Measurements from ENCODE around the gene PCID2.
"Not testable (repeated sequence)": the region's sequence is repeated elsewhere in the genome, so short reads cannot be mapped to it uniquely, and the experiment has no call there.

Gene PCID2

DNA sequence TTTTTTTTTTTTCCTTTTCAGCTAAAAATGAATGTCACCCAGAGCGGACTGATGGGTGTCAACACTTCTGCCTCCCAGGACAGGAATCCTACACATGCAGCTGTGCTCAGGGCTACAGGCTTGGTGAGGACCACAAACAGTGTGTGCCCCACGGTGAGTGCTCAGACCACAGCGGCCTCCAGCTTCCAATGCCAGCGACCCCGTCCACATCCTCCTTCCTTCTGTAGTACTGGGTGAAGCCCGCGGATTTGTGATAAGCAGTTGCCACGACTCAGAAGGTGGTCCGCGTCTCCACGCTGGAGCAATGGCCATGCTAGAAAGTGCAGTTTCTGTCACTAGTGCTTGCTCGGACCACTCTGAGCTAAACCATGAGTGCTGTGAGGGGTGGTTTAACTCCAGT, 44.0 kb downstream of the PCID2 start:
- no peak for DNase-seq

DNA sequence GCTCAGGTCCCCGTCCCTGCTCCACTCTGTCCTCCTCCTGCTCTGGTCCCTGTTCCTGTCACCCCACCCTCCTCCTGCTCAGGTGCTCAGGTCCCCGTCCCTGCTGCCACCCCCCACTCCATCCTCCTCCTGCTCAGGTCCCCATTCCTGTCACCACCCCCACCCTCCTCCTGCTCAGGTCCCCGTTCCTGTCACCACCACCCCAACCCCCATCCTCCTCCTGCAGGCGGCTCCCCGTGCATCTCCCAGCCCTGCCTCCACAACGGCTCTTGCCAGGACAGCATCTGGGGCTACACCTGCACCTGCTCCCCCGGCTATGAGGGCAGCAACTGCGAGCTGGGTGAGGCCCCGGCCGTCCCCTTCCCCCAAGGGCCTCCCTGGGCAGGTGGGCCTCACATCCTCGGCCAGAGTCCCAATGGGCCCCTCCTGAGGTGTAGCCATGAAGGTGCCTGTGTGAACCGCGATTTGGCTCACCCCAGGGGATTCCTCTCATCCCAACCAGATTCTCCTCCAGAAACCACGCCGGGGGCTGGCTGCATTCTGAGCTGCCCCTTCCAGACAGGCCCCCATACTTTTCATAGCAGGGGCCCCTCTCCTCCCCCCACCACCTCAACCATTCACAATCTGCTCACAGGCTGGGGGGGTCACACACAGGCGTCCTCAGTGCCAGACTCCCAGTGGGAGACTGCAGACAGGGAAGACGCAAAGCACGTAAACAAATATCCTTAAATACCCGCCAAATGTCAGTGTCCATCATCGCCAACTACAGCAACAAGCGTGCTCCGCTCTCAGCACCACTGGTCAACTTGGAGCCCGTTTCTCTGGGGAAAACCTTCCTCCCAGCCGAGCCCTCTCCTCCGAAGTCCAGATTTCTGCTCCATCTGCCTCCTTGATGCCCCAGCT, 45.4 kb downstream of the PCID2 start:
- DNase-seq: no peak

DNA sequence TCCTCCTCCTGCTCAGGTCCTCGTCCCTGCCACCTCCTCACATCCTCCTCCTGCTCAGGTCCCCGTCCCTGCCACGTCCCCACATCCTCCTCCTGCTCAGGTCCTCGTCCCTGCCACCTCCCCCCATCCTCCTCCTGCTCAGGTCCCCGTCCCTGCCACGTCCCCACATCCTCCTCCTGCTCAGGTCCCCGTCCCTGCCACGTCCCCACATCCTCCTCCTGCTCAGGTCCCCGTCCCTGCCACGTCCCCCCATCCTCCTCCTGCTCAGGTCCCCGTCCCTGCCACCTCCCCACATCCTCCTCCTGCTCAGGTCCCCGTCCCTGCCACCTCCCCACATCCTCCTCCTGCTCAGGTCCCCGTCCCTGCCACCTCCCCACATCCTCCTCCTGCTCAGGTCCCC, 46.5 kb downstream of the PCID2 start:
- not testable (repeated sequence) for DNase-seq

DNA sequence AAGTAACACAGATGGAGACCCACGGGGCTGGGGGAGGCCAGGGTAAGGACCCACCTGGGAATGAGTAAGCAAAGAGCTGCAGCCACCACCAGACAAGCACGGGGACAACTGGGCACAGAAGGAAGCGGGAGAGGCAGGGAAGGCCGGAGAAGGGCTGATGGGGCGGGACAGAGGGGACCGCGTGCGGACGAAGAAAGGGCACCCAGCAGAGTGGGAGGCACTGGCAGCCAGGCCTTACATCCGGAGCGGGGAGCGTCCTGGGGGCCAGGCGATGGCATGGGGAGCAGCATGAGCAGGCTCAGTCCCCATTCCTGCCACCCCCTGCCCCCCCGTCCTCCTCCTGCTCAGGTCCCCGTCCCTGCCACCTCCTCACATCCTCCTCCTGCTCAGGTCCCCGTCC, 47.0 kb downstream of the PCID2 start:
- no peak for DNase-seq

DNA sequence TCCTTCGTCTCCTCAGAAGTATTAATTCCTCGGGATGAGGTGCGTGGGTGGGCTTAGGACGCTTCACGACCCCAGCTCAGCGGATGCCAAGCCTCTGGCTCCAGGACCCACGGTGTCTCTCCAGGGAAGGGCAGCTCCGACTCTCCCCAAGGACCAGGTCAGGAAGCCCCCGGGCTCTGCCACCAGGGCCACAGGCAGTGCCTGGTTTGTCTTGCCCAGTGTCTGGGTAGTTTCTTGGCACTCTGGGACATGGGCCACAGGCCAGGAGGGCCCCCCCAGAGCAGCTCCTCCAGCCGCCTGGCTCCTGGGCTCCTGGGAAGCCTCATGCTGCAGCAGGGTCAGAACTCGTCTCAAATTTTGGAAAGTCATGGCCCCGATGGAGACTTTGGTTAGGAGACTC, 47.5 kb downstream of the PCID2 start:
- no peak for DNase-seq

DNA sequence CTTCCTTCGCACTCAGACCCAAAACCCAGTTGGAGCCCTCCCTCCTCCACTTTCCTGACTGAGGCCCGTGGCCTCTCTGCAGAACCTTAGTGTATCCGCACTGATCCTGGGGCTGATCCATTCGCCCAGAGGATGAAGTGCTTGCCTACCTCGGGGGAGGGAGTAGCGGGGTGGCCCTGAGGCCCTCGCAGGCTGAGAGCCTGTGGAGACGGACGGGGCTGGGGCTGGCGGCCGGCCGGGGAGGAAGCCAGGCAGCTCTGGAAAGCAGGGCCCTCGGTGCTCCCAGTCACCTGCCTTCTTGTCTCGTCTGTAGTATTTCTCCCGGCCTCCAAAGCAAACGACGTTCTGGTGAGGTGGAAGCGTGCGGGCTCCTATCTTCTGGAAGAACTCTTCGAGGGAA, 48.8 kb downstream of the PCID2 start:
- no peak for DNase-seq

DNA sequence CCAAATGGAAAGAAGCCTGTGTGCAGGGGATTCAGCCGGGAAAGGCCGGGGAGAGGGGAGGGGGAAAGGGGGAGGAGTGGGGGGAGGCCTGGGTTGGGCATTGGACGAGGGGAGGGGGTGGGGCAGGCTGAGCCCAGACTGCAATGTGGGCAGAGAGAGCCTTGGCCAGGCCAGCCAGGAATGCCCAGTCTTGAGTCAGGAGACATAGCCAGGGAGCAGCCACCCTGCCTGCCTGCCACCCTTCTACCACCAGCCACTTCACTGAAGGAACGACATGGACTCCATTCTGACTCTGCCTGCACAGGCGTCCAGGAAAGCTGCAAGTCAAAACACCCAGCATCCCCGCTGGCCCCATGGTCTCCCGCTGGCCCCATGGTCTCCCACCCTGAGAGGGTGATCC, 49.5 kb downstream of the PCID2 start:
- no peak for DNase-seq

DNA sequence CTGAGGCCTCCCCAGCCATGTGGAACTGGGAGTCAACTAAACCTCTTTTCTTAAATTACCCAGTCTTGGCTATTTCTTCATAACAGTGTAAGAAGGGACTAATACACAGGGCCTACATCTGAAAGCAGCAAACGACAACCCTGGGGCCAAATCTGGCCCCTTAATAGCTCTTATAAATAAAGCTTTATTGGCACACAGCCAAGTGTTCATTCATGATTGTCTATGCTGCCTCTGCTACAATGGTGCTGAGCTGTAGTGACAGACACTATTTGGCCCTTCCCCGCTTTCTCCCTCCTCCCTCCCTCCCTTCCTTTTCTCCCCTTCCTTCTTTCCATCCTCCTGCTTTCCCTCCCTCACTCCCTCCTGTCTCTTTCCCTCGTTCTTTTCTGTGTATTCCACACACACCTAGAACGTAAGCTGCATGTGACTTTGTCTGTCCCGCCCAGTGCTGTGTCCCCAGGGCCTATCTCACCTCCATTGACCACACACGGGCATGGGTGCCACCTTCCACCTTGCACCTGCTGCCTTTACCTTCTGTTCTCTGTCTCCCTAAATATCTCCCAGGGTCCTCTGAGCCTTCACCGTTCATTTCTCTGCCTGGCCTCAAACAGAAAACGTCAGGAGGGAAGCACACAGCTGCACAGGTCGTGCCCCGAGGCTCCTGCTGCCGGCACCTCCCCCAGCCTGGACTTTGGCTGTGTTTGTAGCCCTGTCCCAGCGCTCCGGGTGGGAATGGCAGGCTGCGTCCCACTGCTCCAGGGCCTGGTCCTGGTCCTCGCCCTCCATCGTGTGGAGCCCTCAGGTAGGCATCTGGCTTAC, 50.3 kb downstream of the PCID2 start, which contains the start of gene PROZ:
Gene PROZ, plus strand, starts transcription at position 720 of the 819 bp plus-strand sequence. Its CDS starts 13 bp downstream, at position 733.
- DNase-seq: no peak

DNA sequence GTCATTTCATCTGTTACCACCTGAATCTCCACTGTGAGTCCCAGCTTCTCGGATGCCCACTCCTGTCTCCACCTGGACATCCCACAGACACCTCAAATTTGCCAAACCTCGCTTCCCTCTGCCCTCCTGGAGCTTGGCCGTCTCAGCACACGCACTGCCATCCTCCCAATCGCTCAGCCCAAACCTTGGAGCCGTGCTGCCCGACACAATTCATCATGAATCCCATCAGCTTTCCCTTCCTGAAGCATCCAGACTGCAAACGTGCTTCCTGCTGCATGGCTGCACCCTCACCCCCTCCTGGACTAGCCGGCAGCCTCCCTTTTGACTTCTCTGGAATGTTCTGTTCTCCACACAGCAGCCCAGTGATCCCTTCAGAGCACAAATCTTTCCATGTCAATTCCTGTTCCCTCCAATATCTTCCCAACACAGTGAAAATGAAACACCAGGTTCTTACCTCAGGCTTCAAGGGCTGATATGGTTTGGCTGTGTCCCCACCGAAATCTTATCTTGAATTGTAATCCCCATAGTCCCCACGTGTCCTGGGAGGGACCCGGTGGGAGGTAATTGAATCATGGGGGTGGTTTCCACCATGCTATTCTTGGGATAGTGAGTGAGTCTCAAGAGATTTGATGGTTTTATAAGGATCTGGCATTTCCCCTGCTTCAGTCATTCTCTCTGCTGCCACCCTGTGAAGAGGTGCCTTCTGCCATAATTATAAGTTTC, 51.1 kb downstream of the PCID2 start:
- DNase-seq: no peak

DNA sequence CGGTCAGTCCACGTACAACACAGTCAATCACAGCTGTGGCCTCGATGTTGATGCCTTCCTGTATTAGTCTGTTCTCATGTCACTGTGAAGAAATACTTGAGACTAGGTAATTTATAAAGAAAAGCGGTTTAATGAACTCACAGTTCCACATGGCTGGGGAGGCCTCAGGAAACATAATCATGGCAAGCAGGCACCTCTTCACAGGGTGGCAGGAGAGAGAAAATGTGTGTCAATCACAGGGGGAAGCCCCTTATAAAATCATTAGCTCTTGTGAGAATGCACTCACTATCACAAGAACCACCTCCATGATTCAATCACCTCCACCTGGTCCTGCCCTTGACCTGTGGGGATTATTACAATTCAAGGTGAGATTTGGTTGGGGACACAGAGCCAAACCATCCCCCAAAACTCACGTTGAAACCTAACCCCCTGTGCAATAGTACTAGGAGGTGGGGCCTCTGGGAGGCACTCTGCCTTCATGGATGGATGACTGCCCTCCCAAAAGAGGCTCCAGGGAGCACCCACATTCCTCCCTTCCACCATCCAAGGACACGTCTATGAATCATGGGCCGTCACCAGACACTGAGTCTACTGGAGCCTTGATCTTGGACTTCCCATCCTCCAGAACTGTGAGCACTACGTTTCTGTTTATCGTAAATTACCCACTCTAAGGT, 52.4 kb downstream of the PCID2 start:
- DNase-seq: no peak

DNA sequence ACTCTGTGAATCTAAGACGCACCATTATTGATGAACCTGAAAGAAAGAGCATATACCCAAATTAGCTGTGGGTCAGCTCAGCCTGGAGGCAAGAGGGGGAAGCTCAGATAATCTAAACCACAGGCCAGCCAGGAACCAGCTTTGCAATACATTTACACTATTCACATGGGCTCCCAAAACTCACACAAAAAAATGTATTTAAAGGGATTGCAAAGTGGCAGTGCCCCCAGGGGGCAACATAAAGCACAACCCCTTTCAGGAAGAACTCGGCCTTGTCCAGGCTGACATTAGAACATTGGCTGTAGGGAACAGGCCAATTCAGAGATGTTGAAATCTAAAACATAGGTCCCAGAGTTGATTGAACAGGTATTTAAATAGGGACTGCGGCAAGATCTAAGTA, 53.3 kb downstream of the PCID2 start:
- DNase-seq: no peak

DNA sequence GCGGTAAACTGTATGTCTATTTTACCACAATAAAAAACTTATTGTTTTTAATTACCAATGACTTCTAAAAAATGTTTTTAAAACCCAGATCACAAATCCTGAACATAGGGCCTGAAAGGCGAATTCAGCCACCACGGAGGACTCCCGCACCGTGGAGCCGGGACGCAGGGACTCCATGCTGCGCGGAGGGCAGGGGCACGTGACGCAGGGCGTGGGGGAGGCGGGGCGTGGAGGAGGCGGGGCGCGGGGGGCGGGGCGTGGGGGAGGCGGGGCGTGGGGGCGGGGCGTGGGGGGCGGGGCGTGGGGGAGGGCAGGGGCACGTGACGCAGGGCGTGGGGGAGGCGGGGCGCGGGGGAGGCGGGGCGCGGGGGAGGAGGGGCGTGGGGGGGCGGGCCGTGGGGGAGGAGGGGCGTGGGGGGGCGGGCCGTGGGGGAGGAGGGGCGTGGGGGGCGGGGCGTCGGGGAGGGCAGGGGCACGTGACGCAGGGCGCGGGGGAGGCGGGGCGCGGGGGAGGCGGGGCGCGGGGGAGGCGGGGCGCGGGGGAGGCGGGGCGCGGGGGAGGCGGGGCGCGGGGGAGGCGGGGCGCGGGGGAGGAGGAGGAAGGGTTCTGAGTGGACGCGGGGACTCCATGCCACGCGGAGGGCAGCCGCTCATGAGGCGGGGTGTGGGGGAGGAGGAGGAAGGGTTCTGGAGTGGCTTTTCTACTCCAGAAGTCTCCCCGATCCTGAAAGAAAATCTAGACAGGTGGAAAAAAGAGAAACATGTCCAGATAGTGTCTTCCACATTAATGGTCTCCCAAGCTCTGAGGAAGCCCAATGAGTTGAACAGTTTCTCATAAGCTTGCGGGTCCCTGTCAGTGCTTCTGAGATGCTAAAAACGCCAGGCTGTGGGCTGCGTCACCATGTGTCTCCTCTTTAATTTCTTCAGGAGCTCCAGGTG, 54.4 kb downstream of the PCID2 start:
- peak; percentile 40 to 45 for DNase-seq

DNA sequence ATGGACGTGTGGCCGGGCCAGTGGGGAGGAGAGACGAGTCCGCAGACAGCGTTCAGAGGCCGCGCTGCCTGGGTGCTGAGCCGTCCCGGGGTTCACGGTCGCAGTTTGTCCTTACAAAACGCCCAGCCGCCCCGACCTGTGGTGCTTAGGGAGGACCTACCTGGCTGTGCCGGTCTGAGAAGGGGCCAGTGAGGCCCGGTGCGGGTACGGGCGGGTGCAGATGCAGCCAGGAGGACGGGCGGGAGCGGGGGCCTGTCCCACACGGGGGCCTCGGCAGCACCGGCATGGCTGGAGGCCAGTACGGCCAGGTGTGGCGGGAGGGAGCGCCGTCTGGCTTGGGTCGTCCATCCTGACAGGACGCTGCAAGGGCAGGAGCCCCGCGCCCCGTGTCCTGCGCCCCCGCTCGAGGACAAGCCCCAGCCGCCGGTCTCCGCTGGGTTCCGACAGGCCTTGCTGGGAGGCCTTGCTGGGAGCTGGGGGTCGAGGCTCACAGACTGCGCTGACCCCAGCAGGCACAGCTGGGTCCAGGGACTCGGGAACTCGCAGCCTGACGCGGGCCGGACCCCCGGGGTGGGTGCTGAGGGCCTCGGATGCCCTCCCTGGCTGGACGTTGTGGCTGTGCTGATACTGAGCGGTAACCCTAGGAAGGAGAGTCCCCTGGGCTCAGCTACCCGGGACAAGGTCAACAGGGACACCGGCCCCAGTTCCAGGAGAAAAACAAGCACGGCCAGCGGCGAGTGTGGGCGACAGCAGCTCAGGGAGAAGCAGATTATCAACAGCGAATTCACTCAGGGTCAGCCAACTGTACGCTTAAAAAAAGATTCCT, 55.3 kb downstream of the PCID2 start:
- peak; percentile 8 to 46 for DNase-seq

DNA sequence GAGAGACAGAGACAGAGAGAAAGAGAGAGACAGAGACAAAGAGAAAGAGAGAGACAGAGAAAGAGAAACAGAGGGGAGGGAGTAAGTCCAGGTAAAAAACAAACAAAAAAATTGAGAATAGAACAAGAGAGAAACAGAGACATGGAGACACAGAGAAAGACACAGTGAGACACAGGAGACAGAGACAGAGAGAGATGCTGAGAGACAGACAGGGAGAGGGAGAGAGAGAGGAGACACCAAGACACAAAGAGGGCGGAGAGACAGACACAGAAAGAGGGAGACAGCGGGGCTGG, 55.8 kb downstream of the PCID2 start:
- no peak for DNase-seq

DNA sequence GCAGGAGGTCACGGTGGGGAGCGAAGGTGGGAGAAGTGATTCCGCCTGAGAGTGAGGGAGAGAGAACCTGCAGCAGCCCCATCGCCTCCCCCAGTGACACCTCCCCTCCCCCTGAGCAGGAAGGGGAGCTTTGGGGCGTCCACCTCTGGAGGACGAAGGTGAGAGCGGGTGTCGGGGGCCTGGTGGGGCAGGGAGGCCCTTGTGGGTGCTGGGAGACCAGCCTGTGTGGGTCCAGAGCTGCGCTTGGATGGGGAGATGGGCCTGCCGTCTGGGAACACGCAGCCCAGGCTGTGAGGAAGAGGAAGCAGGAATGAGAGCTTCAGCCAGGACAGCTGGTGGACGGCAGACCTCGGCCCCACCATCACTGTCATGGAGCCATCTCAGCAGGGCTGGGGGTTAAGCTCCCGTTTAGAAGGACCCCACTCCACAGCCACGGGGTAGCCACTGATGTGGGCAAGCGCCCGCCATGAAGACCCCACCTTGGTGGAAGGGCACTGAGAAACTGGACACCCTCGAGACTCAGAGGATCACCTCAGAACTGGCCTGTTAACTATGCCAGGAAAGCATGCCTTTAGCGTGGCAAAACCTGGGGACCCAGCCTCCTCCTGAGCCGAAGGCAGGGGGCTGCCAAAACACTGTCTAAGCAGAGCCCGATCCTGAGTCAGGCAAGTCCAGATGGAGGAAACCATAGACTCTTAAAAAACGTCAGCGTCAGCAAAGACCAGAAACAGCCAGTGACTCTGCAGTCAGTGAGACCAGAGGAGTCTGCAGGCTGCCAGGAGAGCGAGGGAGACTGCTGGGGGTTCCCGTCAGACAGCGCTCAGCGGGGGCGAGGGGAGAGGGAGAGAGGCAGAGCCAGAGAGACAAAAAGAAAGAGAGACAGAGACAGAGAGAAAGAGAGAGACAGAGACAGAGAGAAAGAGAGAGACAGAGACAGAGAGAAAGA, 56.5 kb downstream of the PCID2 start:
- peak in 1 of 2 donors; percentile 30 for DNase-seq

DNA sequence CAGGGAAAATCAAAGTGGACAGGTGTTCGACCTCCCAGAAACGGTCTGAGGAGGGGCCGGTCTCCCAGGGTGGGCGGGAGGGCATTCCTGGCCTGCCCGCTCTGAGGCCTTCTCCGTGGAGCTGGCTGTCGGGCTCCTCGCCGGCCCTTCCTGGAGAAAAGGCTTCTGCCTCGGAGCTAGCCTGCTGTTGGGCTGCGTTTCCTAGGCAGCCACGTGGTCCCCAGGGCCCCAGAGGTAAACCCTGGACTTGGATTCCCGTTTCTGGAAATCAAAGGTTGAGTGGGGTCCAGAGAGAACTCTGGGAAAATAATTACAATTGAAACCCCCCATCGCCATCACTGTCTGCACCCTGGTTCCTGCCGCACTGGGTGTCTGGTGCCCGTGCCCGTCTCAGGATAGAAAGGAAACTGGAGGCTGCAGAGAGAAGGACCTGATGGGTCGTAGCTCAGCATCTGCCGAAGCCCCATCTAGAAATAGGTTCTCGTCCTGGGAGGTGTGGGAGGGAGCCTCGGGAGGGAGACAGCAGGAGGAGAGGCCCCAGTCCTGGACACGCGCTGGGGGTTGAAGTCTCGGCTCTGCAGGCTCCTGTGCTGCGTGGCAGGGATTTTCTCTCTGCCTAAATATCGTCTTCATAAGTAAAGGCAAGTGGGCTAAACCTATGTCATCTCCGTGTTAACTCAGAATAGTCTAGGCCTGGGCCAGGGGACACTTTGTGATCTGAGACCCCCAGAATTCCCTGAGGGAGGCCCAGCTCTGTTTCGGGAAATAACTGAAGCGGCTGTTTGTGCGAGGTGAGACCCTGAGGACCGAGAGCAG, 57.7 kb downstream of the PCID2 start:
- no peak for DNase-seq

DNA sequence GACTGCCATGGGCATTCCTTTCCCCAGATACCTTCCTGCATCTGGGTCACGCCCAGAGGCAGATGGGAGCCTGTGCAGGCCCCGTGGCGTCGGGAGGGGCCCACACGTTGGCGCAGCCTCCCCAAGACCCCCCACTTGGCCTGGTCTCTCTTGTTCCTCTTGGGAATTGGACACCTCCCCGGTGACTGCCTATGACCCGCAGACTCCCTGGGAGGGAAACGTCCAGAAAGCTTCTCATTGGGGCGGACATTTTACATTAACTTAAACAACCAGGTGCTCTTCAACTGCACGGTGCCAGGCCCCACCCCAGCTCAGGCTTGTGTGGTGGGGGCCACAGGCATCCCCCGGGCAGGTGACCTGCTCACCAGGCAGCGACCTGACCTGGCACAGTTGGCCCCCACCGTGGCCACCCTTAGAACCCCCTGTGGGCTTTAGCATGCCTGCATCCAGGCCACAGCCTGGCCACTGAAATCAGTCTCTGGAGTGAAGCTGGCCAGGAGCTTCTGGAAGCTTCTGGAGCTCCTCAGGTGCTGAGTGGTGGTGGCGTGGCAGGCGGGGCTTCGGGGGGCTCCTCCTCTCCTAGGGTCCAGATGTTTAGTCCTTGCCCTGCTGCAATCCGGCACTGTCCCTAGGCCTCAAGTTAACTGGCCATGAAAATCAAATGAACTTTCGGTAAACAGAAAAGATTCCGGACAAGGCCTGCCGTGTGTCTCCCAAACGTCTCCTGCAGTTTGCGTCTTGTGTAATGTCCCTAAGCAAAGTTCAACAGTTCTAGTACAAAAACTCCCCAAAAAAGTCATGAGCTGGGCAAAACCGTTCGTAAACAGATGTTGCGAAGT, 58.5 kb downstream of the PCID2 start:
- DNase-seq: no peak
